Stimulated activated naive CD8-positive, alpha-beta T cell treated with anti-CD3 and anti-CD28 coated beads, Interleukin-15, Interleukin-2, amounts not matched to agents 100 ng/mL and 50 ng/mL, for 24 hours (primary cell): ENCODE results near the gene PKLR.

ENCODE experiments used
- H3K27ac Mint-ChIP-seq: one replicate; pipeline ENCODE4 v1.8.0; 2021; ENCODE audit warnings: mild to moderate bottlenecking, mixed read lengths
- H3K27me3 Mint-ChIP-seq: one replicate; pipeline ENCODE4 v1.8.0; 2021; ENCODE audit warnings: mixed read lengths
- H3K36me3 Mint-ChIP-seq: one replicate; pipeline ENCODE4 v1.8.0; 2021; ENCODE audit warnings: low read depth, mixed read lengths
- H3K4me1 Mint-ChIP-seq: one replicate; pipeline ENCODE4 v1.8.0; 2021; ENCODE audit warnings: low read depth, mixed read lengths
- H3K4me3 Mint-ChIP-seq: one replicate; pipeline ENCODE4 v1.8.0; 2021; ENCODE audit warnings: mild to moderate bottlenecking, mixed read lengths
- H3K9me3 Mint-ChIP-seq: one replicate; pipeline ENCODE4 v1.8.0; 2021; ENCODE audit warnings: mixed read lengths

Gene PKLR

GRCh38 chr1:155322571-155322952 lies 21.3 kb upstream of the PKLR start:
- Mint-ChIP-seq H3K4me3 (peak overlapping the region; percentile 73), H3K4me1 (peaks cover 32% of the 10 kb centered on the region), H3K36me3 (peaks cover 26% of the 10 kb centered on the region), H3K9me3 (no peaks in the 10 kb centered on the region), H3K27ac (no peak overlapping the region), H3K27me3 (no peaks in the 10 kb centered on the region)

DNA sequence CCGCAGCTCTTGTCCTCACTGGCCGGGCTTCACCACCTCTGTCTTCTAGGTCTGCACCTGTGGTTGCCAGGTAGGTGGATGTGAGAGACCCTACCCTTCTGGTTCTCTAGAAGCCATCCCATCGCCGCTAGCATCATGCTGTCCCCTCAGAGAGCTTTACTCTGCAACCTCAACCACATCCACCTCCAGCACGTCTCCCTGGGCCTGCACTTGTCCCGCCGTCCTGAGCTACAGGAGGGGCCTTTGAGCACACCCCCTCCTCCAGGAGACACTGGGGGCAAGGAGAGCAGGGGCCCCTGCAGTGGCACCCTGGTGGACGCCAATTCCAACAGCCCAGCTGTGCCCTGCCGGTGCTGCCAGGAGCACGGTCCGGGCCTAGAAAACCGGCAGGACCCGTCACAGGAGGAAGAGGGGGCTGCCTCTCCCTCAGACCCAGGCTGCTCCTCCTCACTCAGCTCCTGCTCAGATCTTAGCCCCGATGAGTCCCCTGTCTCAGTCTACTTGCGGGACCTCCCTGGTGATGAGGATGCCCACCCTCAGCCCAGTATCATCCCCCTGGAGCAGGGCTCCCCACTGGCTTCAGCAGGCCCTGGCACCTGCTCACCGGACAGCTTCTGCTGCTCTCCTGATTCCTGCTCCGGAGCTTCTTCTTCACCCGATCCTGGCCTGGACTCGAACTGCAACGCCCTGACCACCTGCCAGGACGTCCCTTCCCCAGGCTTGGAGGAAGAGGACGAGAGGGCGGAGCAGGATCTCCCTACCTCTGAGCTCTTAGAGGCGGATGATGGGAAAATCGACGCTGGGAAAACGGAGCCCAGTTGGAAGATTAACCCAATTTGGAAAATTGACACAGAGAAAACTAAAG lies 20.6 kb upstream of the PKLR start:
- no peaks in the 10 kb centered on the region for H3K27me3 Mint-ChIP-seq
- no peaks in the 10 kb centered on the region for H3K9me3 Mint-ChIP-seq
- H3K4me1 Mint-ChIP-seq = peaks cover 32% of the 10 kb centered on the region
- H3K27ac Mint-ChIP-seq = no peak overlapping the region
- H3K36me3 Mint-ChIP-seq = peaks cover 30% of the 10 kb centered on the region
- H3K4me3 Mint-ChIP-seq = peak overlapping the region; percentile 73

DNA sequence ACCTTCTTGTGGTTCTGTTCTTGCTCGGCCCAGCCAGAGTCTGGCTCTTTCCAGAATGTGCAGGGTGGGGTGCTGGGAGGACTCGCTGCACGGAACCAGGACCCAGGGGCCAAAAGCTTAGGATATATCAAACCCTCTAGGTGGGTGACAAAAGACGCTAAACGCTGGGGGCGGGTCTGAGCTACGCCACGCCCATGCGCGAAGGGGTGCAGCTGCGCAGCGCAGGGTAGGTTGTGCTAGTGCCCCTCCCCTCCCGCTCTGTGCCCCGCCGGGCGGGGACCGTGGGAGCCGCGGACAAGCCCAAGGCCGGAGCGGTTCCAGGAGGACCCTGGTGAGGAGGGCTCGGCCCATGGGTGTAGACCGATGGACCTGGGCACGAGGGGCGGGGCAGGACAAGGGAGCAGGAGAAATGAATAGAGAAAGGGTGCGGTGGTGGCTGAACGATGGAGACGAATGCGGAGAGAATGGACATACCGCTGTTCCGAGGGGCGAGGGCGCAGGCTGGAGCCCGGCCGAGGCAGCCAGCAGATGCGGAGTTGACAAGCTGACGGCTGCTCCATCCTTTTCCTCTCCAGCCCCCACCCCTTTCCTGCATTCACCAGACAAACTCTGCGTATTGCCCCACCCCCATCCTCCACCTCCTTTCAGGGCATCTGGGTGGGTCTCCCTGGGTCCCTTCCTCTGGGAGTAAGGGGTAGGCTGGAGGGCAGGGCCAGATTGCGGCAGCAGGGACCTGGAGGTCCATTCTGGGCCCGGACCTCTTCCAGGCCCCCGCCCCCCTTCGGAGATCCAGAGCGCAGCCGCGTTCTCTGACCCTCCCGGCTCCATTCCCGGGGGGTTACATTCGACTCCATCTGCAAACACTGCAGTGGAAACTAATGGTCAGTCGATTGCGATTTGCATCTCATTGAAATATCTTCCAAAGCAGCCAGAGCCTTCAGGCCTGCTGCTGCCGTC lies 19.7 kb upstream of the PKLR start, which contains the start of gene RUSC1:
TSS of gene RUSC1 (plus strand) at position 234 of the 957 bp plus-strand sequence. CDS start 880 bp downstream, outside the sequence.
- Mint-ChIP-seq H3K27ac (no peak within 1 kb of the TSS), H3K9me3 (no peaks in the 10 kb centered on the region), H3K4me1 (peaks cover 28% of the 10 kb centered on the region), H3K27me3 (no peaks in the 10 kb centered on the region), H3K36me3 (peaks cover 34% of the 10 kb centered on the region), H3K4me3 (peak within 1 kb of the TSS; percentile 73)

GRCh38 chr1:155320252-155320651 lies 19.0 kb upstream of the PKLR start:
- Mint-ChIP-seq H3K36me3 (peaks cover 34% of the 10 kb centered on the region), H3K4me1 (peaks cover 27% of the 10 kb centered on the region), H3K9me3 (no peaks in the 10 kb centered on the region), H3K4me3 (peak overlapping the region; percentile 63), H3K27ac (no peak overlapping the region), H3K27me3 (no peaks in the 10 kb centered on the region)

GRCh38 chr1:155319536-155319935 lies 18.3 kb upstream of the PKLR start:
- H3K36me3 Mint-ChIP-seq = peaks cover 40% of the 10 kb centered on the region
- no peaks in the 10 kb centered on the region for H3K9me3 Mint-ChIP-seq
- no peak overlapping the region for H3K4me3 Mint-ChIP-seq
- H3K4me1 Mint-ChIP-seq = peaks cover 27% of the 10 kb centered on the region
- H3K27ac Mint-ChIP-seq = no peak overlapping the region
- H3K27me3 Mint-ChIP-seq = no peaks in the 10 kb centered on the region

- peaks cover 27% of the 10 kb centered on the region for H3K4me1 Mint-ChIP-seq
- no peaks in the 10 kb centered on the region for H3K27me3 Mint-ChIP-seq
- H3K27ac Mint-ChIP-seq = no peak overlapping the region
- no peak overlapping the region for H3K4me3 Mint-ChIP-seq
- peaks cover 51% of the 10 kb centered on the region for H3K36me3 Mint-ChIP-seq
- no peaks in the 10 kb centered on the region for H3K9me3 Mint-ChIP-seq
Observed at GRCh38 chr1:155318082-155318481, 16.8 kb upstream of the PKLR start.

GRCh38 chr1:155316922-155317321 lies 15.7 kb upstream of the PKLR start:
- no peaks in the 10 kb centered on the region for H3K9me3 Mint-ChIP-seq
- H3K4me3 Mint-ChIP-seq = no peak overlapping the region
- peaks cover 23% of the 10 kb centered on the region for H3K4me1 Mint-ChIP-seq
- no peak overlapping the region for H3K27ac Mint-ChIP-seq
- peaks cover 55% of the 10 kb centered on the region for H3K36me3 Mint-ChIP-seq
- no peaks in the 10 kb centered on the region for H3K27me3 Mint-ChIP-seq

GRCh38 chr1:155313261-155313660 lies 12.0 kb upstream of the PKLR start:
- Mint-ChIP-seq H3K9me3 (no peaks in the 10 kb centered on the region), H3K27ac (no peak overlapping the region), H3K4me1 (peaks cover 26% of the 10 kb centered on the region), H3K36me3 (peaks cover 64% of the 10 kb centered on the region), H3K27me3 (no peaks in the 10 kb centered on the region), H3K4me3 (no peak overlapping the region)

- peak overlapping the region; percentile 98 for H3K27ac Mint-ChIP-seq
- peaks cover 46% of the 10 kb centered on the region for H3K36me3 Mint-ChIP-seq
- peak overlapping the region; percentile 97 for H3K4me3 Mint-ChIP-seq
- no peaks in the 10 kb centered on the region for H3K9me3 Mint-ChIP-seq
- H3K4me1 Mint-ChIP-seq = peaks cover 34% of the 10 kb centered on the region
- no peaks in the 10 kb centered on the region for H3K27me3 Mint-ChIP-seq
Observed at GRCh38 chr1:155309423-155310021, 8.3 kb upstream of the PKLR start.

DNA sequence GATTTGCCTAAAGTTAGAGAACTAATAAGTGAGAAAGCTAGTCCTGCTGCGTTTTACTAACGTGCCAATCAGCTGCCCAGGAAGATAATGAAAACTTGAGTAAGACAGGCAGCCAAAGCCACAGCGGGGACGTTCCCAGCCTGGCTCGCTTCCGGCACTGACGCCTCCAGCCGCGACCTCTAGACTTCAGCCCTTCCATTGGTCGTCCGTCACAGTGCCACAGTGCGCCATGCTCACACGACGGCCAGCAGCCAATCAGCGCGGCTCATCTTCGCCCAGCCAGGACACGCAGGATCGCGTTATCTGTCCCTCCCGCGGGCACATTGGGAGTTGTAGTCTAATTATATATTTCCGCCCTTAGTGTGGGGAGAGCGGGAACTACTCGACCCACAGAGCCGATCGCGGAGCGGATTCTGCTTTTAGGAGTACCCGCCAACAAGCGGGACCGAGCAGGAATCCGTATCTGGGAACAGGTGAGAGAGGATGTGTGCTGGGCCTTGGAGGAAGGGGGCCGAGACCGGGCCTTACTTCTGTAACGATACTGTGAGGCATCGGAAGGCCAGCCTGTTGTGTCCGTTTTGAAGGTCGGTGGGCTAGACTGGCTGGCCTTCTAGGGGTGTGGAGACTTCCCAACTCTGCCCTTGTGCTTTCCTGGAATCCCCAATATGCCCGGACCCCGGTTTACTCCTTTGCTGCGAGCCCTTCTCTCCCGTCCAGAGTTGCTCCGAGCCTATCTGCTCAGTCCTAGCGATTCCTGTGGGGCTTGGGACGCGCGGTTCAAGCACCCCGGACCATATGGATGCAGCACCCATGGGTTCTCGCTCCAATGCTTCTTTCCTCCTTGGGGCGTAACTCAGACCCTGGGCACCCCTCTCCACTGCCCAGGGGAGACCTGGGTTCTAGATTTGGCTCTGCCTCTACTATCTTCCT lies 7.5 kb upstream of the PKLR start, which contains the start of gene FDPS:
TSS of gene FDPS (plus strand) at position 374 of the 930 bp plus-strand sequence. CDS start 924 bp downstream, outside the sequence.
- Mint-ChIP-seq H3K4me1 (peaks cover 34% of the 10 kb centered on the region), H3K4me3 (peak within 1 kb of the TSS; percentile 97), H3K36me3 (peaks cover 41% of the 10 kb centered on the region)

GRCh38 chr1:155307247-155307740 lies 6.1 kb upstream of the PKLR start:
- peak overlapping the region; percentile 98 for H3K27ac Mint-ChIP-seq
- peak overlapping the region; percentile 97 for H3K4me3 Mint-ChIP-seq
- H3K27me3 Mint-ChIP-seq = no peaks in the 10 kb centered on the region
- H3K36me3 Mint-ChIP-seq = peaks cover 29% of the 10 kb centered on the region
- peaks cover 32% of the 10 kb centered on the region for H3K4me1 Mint-ChIP-seq
- no peaks in the 10 kb centered on the region for H3K9me3 Mint-ChIP-seq

More for the DNA sequence above, 7.5 kb upstream of the PKLR start, which contains the start of gene FDPS:
- Mint-ChIP-seq H3K27ac (peak within 1 kb of the TSS; percentile 98), H3K27me3 (no peaks in the 10 kb centered on the region), H3K9me3 (no peaks in the 10 kb centered on the region)

GRCh38 chr1:155305881-155306391 lies 4.7 kb upstream of the PKLR start:
- Mint-ChIP-seq H3K27me3 (no peaks in the 10 kb centered on the region), H3K4me3 (no peak overlapping the region), H3K9me3 (no peaks in the 10 kb centered on the region)

GRCh38 chr1:155304558-155305063 lies 3.4 kb upstream of the PKLR start:
- Mint-ChIP-seq H3K9me3 (no peaks in the 10 kb centered on the region), H3K4me1 (peaks cover 13% of the 10 kb centered on the region), H3K27ac (no peak overlapping the region), H3K4me3 (no peak overlapping the region), H3K36me3 (peaks cover 5% of the 10 kb centered on the region), H3K27me3 (no peaks in the 10 kb centered on the region)

More at GRCh38 chr1:155305881-155306391, 4.7 kb upstream of the PKLR start:
- peaks cover 25% of the 10 kb centered on the region for H3K4me1 Mint-ChIP-seq
- no peak overlapping the region for H3K27ac Mint-ChIP-seq
- peaks cover 17% of the 10 kb centered on the region for H3K36me3 Mint-ChIP-seq
